Mesendoderm (in vitro differentiated cells): ENCODE results near the gene TNRC6C.

Experiments used
- DNase-seq: peaks from one replicate; pipeline ENCODE4 v3.0.0; 2013
- H2AK5ac ChIP-seq: 2 replicates; pipeline ENCODE4 v1.6.1; 2013; ENCODE audit warnings: low read length, inconsistent platforms
- H2BK120ac ChIP-seq: 2 replicates; pipeline ENCODE4 v1.6.1; 2013; ENCODE audit warnings: low read depth, mild to moderate bottlenecking, low read length, moderate library complexity, mixed read lengths
- H2BK15ac ChIP-seq: replicated peaks from 2 replicates; pipeline ENCODE4 v1.6.1; 2013; ENCODE audit warnings: low read depth, mild to moderate bottlenecking, moderate library complexity
- H2BK5ac ChIP-seq: 2 replicates; pipeline ENCODE4 v1.6.1; 2013; ENCODE audit warnings: low read length, inconsistent platforms
- H3K18ac ChIP-seq: 2 replicates; pipeline ENCODE4 v1.6.1; 2013; ENCODE audit warnings: mild to moderate bottlenecking, low read length, mixed read lengths
- H3K23ac ChIP-seq: one replicate; pipeline ENCODE4 v1.6.1; 2013; ENCODE audit warnings: low read length
- H3K27ac ChIP-seq: 2 replicates; pipeline ENCODE4 v1.5.1; 2013; ENCODE audit warnings: low read depth, mild to moderate bottlenecking, inconsistent platforms, low read length, moderate library complexity
- H3K27me3 ChIP-seq: 2 replicates; pipeline ENCODE4 v1.6.1; 2013; ENCODE audit warnings: low read length, control low read depth, mild to moderate bottlenecking, inconsistent platforms; ENCODE audit not compliant: insufficient read depth, poor library complexity
- H3K36me3 ChIP-seq: 2 replicates; pipeline ENCODE4 v1.6.1; 2013; ENCODE audit warnings: low read length, inconsistent platforms; ENCODE audit not compliant: control insufficient read depth, insufficient read depth
- H3K4ac ChIP-seq: one replicate; pipeline ENCODE4 v1.6.1; 2013; ENCODE audit warnings: low read depth, mild to moderate bottlenecking, low read length, moderate library complexity
- H3K4me1 ChIP-seq: 2 replicates; pipeline ENCODE4 v1.6.1; 2013; ENCODE audit warnings: low read depth, low read length, inconsistent platforms; ENCODE audit not compliant: control insufficient read depth
- H3K4me2 ChIP-seq: 2 replicates; pipeline ENCODE4 v1.6.1; 2013; ENCODE audit warnings: low read length
- H3K4me3 ChIP-seq: 2 replicates; pipeline ENCODE4 v1.5.1; 2013; ENCODE audit warnings: mild to moderate bottlenecking, low read length
- H3K56ac ChIP-seq: one replicate; pipeline ENCODE4 v1.6.1; 2013; ENCODE audit warnings: low read length
- H3K79me1 ChIP-seq: 2 replicates; pipeline ENCODE4 v1.6.1; 2013; ENCODE audit warnings: low read length, inconsistent platforms
- H3K79me2 ChIP-seq: 2 replicates; pipeline ENCODE4 v1.6.1; 2013; ENCODE audit warnings: mild to moderate bottlenecking, low read length; ENCODE audit not compliant: control insufficient read depth, insufficient read depth
- H3K9ac ChIP-seq: 2 replicates; pipeline ENCODE4 v1.6.1; 2013; ENCODE audit warnings: low read length, inconsistent platforms
- H4K5ac ChIP-seq: one replicate; pipeline ENCODE4 v1.6.1; 2013; ENCODE audit warnings: low read length
- H4K8ac ChIP-seq: one replicate; pipeline ENCODE4 v1.6.1; 2013; ENCODE audit warnings: low read depth, mild to moderate bottlenecking, control low read depth, low read length, moderate library complexity
- WGBS: extraction: QIAGEN DNeasy Blood & Tissue Kit; methylation state at CpG from one replicate; pipeline ENCODE4 v1.1.7; 2013; ENCODE audit warnings: low lambda C conversion rate, missing lambda C conversion rate; ENCODE audit not compliant: insufficient coverage; ENCODE audit errors: extremely low coverage; 5-methylcytosine and 5-hydroxymethylcytosine counted together

Gene TNRC6C

DNA sequence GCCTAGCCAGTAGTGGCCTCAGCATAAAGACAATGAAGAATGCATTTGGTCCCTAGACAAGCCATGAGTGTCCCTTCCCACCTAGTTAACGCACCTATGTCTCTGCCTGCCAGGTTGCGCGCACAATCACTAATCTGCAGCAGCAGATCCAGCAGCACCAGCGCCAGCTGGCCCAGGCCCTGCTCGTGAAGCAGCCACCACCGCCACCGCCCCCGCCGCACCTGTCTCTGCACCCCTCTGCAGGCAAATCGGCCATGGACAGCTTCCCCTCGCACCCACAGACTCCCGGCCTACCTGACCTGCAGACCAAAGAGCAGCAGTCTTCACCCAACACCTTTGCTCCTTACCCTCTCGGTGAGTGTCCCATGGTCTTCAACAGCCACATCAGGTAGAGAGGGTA lies 128.2 kb downstream of the TNRC6C start:
- Histone ChIP-seq H2BK120ac (no peak overlapping the region), H2BK5ac (no peak overlapping the region), H4K5ac (no peak overlapping the region), H3K23ac (no peak overlapping the region), H3K4ac (no peak overlapping the region), H3K4me3 (no peak overlapping the region), H3K4me2 (no peak overlapping the region), H4K8ac (no peak overlapping the region), H3K79me1 (no peaks in the 10 kb centered on the region), H2BK15ac (no peak overlapping the region), H3K4me1 (no peaks in the 10 kb centered on the region), H2AK5ac (no peak overlapping the region), H3K9ac (no peak overlapping the region), H3K79me2 (no peaks in the 10 kb centered on the region), H3K27ac (no peak overlapping the region), H3K56ac (no peak overlapping the region), H3K27me3 (no peaks in the 10 kb centered on the region), H3K36me3 (no peaks in the 10 kb centered on the region), H3K18ac (no peak overlapping the region)
- no CpG with 5 or more reads among the region's 13 CpGs for WGBS
- no peak for DNase-seq

- Histone ChIP-seq H3K4me2 (no peak overlapping the region), H3K27me3 (no peaks in the 10 kb centered on the region), H4K8ac (no peak overlapping the region), H3K4me1 (no peaks in the 10 kb centered on the region), H3K9ac (no peak overlapping the region), H3K56ac (no peak overlapping the region), H3K23ac (no peak overlapping the region), H4K5ac (no peak overlapping the region), H2BK15ac (no peak overlapping the region), H3K79me1 (no peaks in the 10 kb centered on the region), H2BK5ac (no peak overlapping the region), H3K79me2 (no peaks in the 10 kb centered on the region), H3K4ac (no peak overlapping the region), H3K4me3 (no peak overlapping the region), H2AK5ac (no peak overlapping the region), H3K36me3 (no peaks in the 10 kb centered on the region), H3K27ac (no peak overlapping the region), H2BK120ac (no peak overlapping the region), H3K18ac (no peak overlapping the region)
- no CpG with 5 or more reads among the region's 1 CpG for WGBS
- no peak for DNase-seq
Observed at GRCh38 chr17:78088529-78088928, 130.0 kb downstream of the TNRC6C start.

- Histone ChIP-seq H3K4me1 (no peaks in the 10 kb centered on the region), H2AK5ac (no peak overlapping the region), H3K27ac (no peak overlapping the region), H3K79me2 (no peaks in the 10 kb centered on the region), H3K9ac (no peak overlapping the region), H3K56ac (no peak overlapping the region), H2BK120ac (no peak overlapping the region), H4K5ac (no peak overlapping the region), H3K36me3 (no peaks in the 10 kb centered on the region), H3K4ac (no peak overlapping the region), H3K23ac (no peak overlapping the region), H3K4me2 (no peak overlapping the region), H3K18ac (no peak overlapping the region), H2BK5ac (no peak overlapping the region), H3K79me1 (no peaks in the 10 kb centered on the region), H2BK15ac (no peak overlapping the region), H4K8ac (no peak overlapping the region), H3K27me3 (no peaks in the 10 kb centered on the region), H3K4me3 (no peak overlapping the region)
- no peak for DNase-seq
- no CpG with 5 or more reads among the region's 7 CpGs for WGBS
Observed at GRCh38 chr17:78089576-78090281, 131.2 kb downstream of the TNRC6C start.

- Histone ChIP-seq H4K5ac (no peak overlapping the region), H3K9ac (no peak overlapping the region), H3K4ac (no peak overlapping the region), H3K23ac (no peak overlapping the region), H3K4me1 (no peaks in the 10 kb centered on the region), H3K56ac (no peak overlapping the region), H3K79me2 (no peaks in the 10 kb centered on the region), H4K8ac (no peak overlapping the region), H2BK15ac (no peak overlapping the region), H2AK5ac (no peak overlapping the region), H3K4me2 (no peak overlapping the region), H2BK120ac (no peak overlapping the region), H3K4me3 (no peak overlapping the region), H3K27ac (no peak overlapping the region), H3K36me3 (peaks cover 6% of the 10 kb centered on the region), H3K18ac (no peak overlapping the region), H3K27me3 (no peaks in the 10 kb centered on the region), H2BK5ac (no peak overlapping the region), H3K79me1 (no peaks in the 10 kb centered on the region)
- DNase-seq, result no peak
- no CpG with 5 or more reads among the region's 6 CpGs for WGBS
Observed at GRCh38 chr17:78092794-78093324, 134.4 kb downstream of the TNRC6C start.

- no peak overlapping the region for H3K56ac ChIP-seq
- H3K18ac ChIP-seq, result no peak overlapping the region
- no peak overlapping the region for H3K9ac ChIP-seq
- H3K4ac ChIP-seq, result no peak overlapping the region
- no peaks in the 10 kb centered on the region for H3K79me2 ChIP-seq
- no peaks in the 10 kb centered on the region for H3K27me3 ChIP-seq
- no peaks in the 10 kb centered on the region for H3K79me1 ChIP-seq
- no peak overlapping the region for H3K4me2 ChIP-seq
- H2BK120ac ChIP-seq, result no peak overlapping the region
- no CpG with 5 or more reads among the region's 6 CpGs for WGBS
- no peak overlapping the region for H2AK5ac ChIP-seq
- no peak overlapping the region for H3K4me3 ChIP-seq
- no peak overlapping the region for H3K27ac ChIP-seq
- no peak overlapping the region for H4K5ac ChIP-seq
- no peak overlapping the region for H3K23ac ChIP-seq
- no peak overlapping the region for H4K8ac ChIP-seq
- H2BK5ac ChIP-seq, result no peak overlapping the region
- peaks cover 11% of the 10 kb centered on the region for H3K36me3 ChIP-seq
- no peak for DNase-seq
- no peak overlapping the region for H2BK15ac ChIP-seq
- no peaks in the 10 kb centered on the region for H3K4me1 ChIP-seq
Observed at GRCh38 chr17:78095035-78095434, 136.5 kb downstream of the TNRC6C start.

GRCh38 chr17:78096093-78096492 lies 137.6 kb downstream of the TNRC6C start:
- Histone ChIP-seq H3K18ac (no peak overlapping the region), H3K27me3 (no peaks in the 10 kb centered on the region), H3K27ac (no peak overlapping the region), H3K36me3 (peaks cover 11% of the 10 kb centered on the region), H3K79me2 (no peaks in the 10 kb centered on the region), H3K79me1 (no peaks in the 10 kb centered on the region), H3K4ac (no peak overlapping the region), H3K56ac (no peak overlapping the region), H4K8ac (no peak overlapping the region), H2AK5ac (no peak overlapping the region), H3K23ac (no peak overlapping the region), H3K4me1 (no peaks in the 10 kb centered on the region), H2BK5ac (no peak overlapping the region), H2BK120ac (no peak overlapping the region), H3K4me2 (no peak overlapping the region), H3K4me3 (no peak overlapping the region), H2BK15ac (no peak overlapping the region), H4K5ac (no peak overlapping the region), H3K9ac (no peak overlapping the region)
- no CpG with 5 or more reads among the region's 9 CpGs for WGBS
- no peak for DNase-seq
